ENCODE results near the gene DUSP10. TPM values are rescaled to one million over a fixed set of nuclear protein-coding genes. Genes with fewer than 3 reads are reported as not detected.

Gene DUSP10
- total and polyA plus RNA-seq, 9 donors: 0.81 to 8.5 (median 2.0) TPM

GRCh38 chr1:221706876-221707582 lies 34.9 kb downstream of the DUSP10 start:
- WGBS, 3 donors: 91 to 94% (median 91%) methylated on average over 7 of the region's 7 CpGs
- Histone ChIP-seq H3K9me3 (no peaks in the 10 kb centered on the region), H3K4me1 (ENCODE audit: insufficient read depth) (no peaks in the 10 kb centered on the region), H3K36me3 (no peaks in the 10 kb centered on the region), H3K4me3 (no peak overlapping the region), H3K27ac (no peak overlapping the region), H3K27me3 (no peaks in the 10 kb centered on the region)
- TF ChIP-seq POLR2A (IDR thresholded peaks at IDR 0.05) (no peak), CTCF (IDR thresholded peaks at IDR 0.05) (no peak), EP300 (IDR thresholded peaks at IDR 0.05) (no peak)
- no peak for DNase-seq
- intact Hi-C loops (cut with DNase I): no loop called here

- no peaks in the 10 kb centered on the region for H3K9me3 ChIP-seq
- no peaks in the 10 kb centered on the region for H3K27me3 ChIP-seq
- 96 to 97% (median 96%) methylated on average over 12 of the region's 12 CpGs for WGBS, 3 donors
- H3K4me3 ChIP-seq: no peak overlapping the region
- no peak for DNase-seq
- intact Hi-C loops (cut with DNase I): no loop called here
- TF ChIP-seq POLR2A (IDR thresholded peaks at IDR 0.05) (no peak), EP300 (IDR thresholded peaks at IDR 0.05) (no peak), CTCF (IDR thresholded peaks at IDR 0.05) (no peak)
- H3K27ac ChIP-seq: no peak overlapping the region
- no peaks in the 10 kb centered on the region for H3K4me1 ChIP-seq (ENCODE audit: insufficient read depth)
- H3K36me3 ChIP-seq: no peaks in the 10 kb centered on the region
Observed at GRCh38 chr1:221706191-221706590, 35.7 kb downstream of the DUSP10 start.

GRCh38 chr1:221704306-221704705 lies 37.6 kb downstream of the DUSP10 start:
- WGBS, 3 donors: 25 to 36% (median 33%) methylated on average over 1 of the region's 1 CpG
- Histone ChIP-seq H3K4me1 (ENCODE audit: insufficient read depth) (no peaks in the 10 kb centered on the region), H3K4me3 (no peak overlapping the region), H3K27ac (no peak overlapping the region), H3K27me3 (no peaks in the 10 kb centered on the region), H3K9me3 (no peaks in the 10 kb centered on the region), H3K36me3 (no peaks in the 10 kb centered on the region)
- intact Hi-C loops (cut with DNase I): no loop called here
- TF ChIP-seq EP300 (IDR thresholded peaks at IDR 0.05) (no peak), CTCF (IDR thresholded peaks at IDR 0.05) (no peak), POLR2A (IDR thresholded peaks at IDR 0.05) (no peak)
- no peak for DNase-seq

- 94 to 100% (median 97%) methylated on average over 1 of the region's 1 CpG for WGBS, 3 donors
- intact Hi-C loops (cut with DNase I): no loop called here
- Histone ChIP-seq H3K27ac (no peak overlapping the region), H3K4me1 (ENCODE audit: insufficient read depth) (no peaks in the 10 kb centered on the region), H3K36me3 (no peaks in the 10 kb centered on the region), H3K4me3 (no peak overlapping the region), H3K27me3 (no peaks in the 10 kb centered on the region), H3K9me3 (no peaks in the 10 kb centered on the region)
- TF ChIP-seq EP300 (IDR thresholded peaks at IDR 0.05) (no peak), CTCF (IDR thresholded peaks at IDR 0.05) (no peak), POLR2A (IDR thresholded peaks at IDR 0.05) (no peak)
- no peak for DNase-seq
Observed at GRCh38 chr1:221701570-221702186, 40.2 kb downstream of the DUSP10 start.

Measured in ovary (tissue), 9 donors.